Epithelial cell of esophagus (primary cell): ENCODE results near the gene KCNT1.
A peak's percentile ranks its signal among the peaks of the same experiment; 100 is the strongest.

ENCODE experiments used
- DNase-seq: peaks from one replicate; pipeline ENCODE4 v3.0.0; 2010; ENCODE audit warnings: low read depth
- H3K4me3 ChIP-seq: 2 replicates; pipeline ENCODE4 v1.5.1; 2011; ENCODE audit warnings: mild to moderate bottlenecking, low read length, control low read depth
- TF ChIP-seq, protein P1 (sequence below): IDR thresholded peaks from 2 replicates; pipeline ENCODE4 v1.5.1; 2011; ENCODE audit warnings: low read depth, mild to moderate bottlenecking, low read length, control low read depth, inconsistent platforms; ENCODE audit not compliant: insufficient read depth; ENCODE audit errors: missing control alignments

KCNT1 gene

DNA sequence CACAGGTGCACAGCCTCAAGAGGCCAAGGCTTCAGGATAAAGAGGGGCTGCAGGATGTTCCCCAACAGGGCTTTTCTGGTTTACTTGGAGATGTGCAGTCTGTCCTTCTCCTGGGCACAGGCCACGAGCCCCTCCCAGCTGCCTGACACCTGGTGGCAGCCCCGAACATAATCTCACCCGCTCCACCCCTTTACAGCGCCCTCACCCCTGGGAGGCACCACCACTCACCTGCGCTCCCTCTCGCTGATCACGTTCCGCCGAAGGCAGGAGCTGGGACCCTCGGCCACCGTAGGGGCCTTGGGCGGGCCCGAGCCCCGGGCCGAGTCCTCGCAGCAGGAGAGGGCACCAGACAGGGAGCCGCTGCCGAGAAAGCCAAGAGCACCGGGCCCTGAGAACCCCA lies 3.2 kb upstream of the KCNT1 start:
- TF ChIP-seq, protein P1, sequence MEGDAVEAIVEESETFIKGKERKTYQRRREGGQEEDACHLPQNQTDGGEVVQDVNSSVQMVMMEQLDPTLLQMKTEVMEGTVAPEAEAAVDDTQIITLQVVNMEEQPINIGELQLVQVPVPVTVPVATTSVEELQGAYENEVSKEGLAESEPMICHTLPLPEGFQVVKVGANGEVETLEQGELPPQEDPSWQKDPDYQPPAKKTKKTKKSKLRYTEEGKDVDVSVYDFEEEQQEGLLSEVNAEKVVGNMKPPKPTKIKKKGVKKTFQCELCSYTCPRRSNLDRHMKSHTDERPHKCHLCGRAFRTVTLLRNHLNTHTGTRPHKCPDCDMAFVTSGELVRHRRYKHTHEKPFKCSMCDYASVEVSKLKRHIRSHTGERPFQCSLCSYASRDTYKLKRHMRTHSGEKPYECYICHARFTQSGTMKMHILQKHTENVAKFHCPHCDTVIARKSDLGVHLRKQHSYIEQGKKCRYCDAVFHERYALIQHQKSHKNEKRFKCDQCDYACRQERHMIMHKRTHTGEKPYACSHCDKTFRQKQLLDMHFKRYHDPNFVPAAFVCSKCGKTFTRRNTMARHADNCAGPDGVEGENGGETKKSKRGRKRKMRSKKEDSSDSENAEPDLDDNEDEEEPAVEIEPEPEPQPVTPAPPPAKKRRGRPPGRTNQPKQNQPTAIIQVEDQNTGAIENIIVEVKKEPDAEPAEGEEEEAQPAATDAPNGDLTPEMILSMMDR: no peak
- no peak for DNase-seq

DNA sequence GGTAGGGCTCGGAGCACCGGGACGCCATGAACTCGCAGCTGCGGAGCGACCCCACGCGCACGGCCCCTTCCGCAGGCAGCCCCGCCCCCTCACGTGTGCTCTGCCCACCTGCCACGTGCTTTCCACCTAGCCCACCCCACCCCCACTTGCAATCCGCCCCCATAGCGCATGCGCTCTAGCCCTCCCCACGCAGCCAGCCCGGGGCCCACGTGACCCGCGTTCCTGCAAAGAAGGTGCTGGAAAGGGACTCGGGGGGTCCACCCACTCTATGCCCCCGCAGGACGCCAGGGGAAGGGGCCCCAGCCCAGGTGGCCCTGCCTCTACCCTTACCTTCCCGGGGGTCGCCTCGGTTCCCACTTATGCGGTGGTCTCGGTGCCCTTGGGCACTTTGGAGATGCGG lies 2.5 kb upstream of the KCNT1 start, which contains the start of gene SOHLH1:
Gene SOHLH1 (minus strand): TSS at position 42 of the 400 bp plus-strand sequence. CDS start 14 bp downstream, at position 28.
- H3K4me3 ChIP-seq: no peak within 1 kb of the TSS
- DNase-seq: no peak
- TF ChIP-seq, protein P1: no peak

More for the DNA sequence above, 3.2 kb upstream of the KCNT1 start:
- no peak overlapping the region for H3K4me3 ChIP-seq

DNA sequence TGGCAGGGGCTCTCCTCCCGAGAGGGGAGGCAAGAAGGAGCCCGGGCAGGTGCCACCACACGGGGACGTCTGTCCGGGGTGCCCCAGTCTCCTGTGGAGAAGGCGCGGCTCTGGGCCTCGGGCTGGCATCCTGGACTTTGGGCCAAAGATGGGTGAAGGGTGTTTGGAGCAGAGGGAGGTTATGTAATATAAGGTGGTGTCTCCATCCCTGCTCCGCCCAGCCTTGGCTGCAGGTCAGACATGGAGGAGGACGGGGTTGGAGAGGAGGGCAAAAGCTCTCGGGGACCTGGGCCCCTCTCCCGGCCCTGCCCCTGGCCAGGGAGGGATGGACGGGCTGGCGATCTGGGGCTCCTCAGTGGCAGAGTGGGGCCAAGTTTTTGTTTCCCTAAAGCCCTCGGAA lies 1.5 kb upstream of the KCNT1 start:
- no peak for DNase-seq
- H3K4me3 ChIP-seq: no peak overlapping the region
- TF ChIP-seq, protein P1: no peak

DNA sequence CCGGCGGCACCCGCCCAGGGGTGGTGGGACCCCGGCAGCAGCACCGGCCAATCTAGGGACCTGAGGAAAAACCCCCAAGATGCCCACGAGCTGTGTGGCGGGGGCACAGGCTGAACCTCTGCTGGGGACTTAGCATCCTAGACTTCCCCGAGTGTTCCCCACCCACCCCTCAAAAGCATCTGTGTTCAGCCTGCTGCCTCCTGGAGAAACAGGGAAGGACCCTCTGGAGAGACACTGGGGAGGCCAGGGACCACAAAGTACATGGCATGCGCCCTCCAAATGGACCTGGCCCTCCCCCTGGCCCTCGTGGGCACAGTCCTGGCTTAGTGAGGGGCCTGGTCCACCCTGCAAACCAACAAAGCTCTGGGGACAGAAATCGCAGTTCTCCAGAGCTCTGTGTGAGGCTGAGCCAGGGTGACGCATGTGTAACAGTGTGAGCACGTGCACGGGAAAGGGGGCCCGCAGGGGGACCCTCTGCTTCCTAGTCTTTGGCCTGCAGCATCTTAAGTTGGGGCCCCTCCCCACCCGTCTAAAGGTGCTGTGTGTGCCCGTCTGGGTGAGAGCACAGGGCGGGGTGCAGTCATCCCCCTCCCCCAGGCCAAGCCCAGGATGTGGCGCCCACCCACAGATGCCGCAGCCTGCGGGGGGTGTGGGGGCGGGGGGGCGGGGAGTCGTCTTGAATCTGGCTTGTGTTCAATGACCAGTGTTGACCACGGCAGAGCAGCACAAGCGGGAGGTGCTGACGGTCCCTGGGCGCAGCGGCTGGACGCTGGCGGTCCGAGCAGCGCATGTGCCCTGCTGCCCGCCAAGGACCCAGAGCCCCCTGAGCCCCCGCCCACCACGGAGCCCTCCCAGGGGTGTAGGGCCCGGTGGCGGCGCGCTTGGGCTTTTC lies 672 bp upstream of the KCNT1 start:
- TF ChIP-seq, protein P1: no peak
- no peak overlapping the region for H3K4me3 ChIP-seq
- no peak for DNase-seq

DNA sequence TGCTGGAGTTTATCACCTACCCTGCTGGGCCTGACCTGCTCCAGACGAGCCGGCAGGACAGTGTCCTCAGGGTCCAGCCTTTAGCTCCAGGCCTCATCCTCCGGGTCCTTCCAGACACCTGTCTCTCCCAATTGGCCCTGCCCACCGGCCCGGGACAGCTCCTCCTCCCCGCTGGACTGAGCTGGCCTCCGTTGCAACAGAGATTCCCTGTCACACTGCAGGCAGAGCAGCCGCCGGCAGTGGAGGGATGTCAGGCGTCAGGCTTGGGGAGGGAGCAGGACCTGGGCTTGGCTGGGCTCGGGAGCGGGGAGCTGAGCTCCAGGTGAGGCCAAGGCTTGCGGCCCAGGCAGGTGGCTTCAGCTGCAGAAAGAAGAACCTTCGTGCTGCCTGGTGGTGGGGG lies 1.7 kb downstream of the KCNT1 start:
- TF ChIP-seq, protein P1: no peak
- DNase-seq: peak; percentile 1
- H3K4me3 ChIP-seq: no peak overlapping the region

DNA sequence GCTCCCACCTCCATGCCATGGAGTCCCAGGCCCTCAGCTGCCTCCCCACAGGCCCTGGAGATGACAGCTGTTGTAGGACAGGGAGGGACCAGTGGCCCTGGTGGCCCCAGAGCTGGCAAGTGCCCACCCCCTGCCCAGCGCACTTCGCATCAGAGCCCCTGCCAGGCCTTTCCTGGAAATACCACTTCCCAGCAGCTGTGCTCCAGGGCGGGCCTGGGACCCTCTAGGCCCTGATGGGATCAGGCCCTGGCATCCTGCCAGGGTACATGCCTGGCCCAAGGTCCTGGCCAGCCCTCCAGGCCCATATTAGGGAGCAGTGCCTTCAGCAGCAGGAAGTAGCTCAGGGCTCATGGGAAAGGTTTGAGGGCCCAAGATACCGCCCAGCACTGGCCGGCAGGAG lies 2.5 kb downstream of the KCNT1 start:
- H3K4me3 ChIP-seq: no peak overlapping the region
- TF ChIP-seq, protein P1: no peak
- DNase-seq: no peak

DNA sequence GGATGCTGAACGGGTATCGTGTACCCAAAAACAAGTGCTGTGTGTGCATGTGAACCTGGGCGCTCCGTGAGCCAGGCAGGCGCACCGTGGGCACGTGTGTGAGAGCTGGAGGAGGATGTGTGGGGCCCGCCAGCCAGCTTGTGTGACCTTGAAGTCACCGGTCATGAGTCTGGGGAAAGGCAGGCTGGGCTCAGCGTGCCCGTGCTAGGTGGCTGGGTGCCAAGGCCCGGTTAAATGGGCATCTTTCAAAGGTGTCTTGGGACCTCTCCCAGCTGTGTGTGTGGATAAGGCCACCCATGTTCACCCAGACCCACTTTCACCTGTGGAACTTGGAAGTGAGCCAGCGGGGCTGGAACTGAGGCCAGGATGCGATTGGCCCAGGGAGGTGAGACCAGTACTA lies 3.4 kb downstream of the KCNT1 start:
- TF ChIP-seq, protein P1: no peak

More for the DNA sequence above, 3.4 kb downstream of the KCNT1 start:
- DNase-seq: no peak
- no peak overlapping the region for H3K4me3 ChIP-seq
